WTC11 (cell line): Measurements from ENCODE around the gene CORO1A. TPM values are rescaled to one million over a fixed set of nuclear protein-coding genes. Genes with fewer than 3 reads are reported as not detected.

Source experiments
- ATAC-seq: fragments of 200-7000 bp; cut with Tn5 transposase; 2 replicates; pipeline ENCODE4 v1.10.0; 2021; ENCODE audit warnings: mild to moderate bottlenecking, moderate library complexity
- CTCF ChIA-PET: fragments of 300-600 bp; sonication (Branson Sonifier 250); formaldehyde crosslinking; loops from one replicate; lab custom pipeline; 2021; ENCODE audit warnings: antibody characterized with exemption; lab: Charles Lee
- POLR2A ChIA-PET: fragments of 350-600 bp; sonication (Branson Sonifier 250); formaldehyde crosslinking; loops from one replicate; lab custom pipeline; 2021; ENCODE audit warnings: antibody characterized with exemption; lab: Charles Lee
- DNase-seq: peaks from one replicate; pipeline ENCODE4 v3.0.0; 2021; ENCODE audit warnings: low spot score
- H3K27ac Mint-ChIP-seq: 2 replicates; pipeline ENCODE4 v1.8.0; 2021; ENCODE audit warnings: mixed read lengths
- H3K27me3 Mint-ChIP-seq: 2 replicates; pipeline ENCODE4 v1.8.0; 2021; ENCODE audit warnings: low read depth, mild to moderate bottlenecking, moderate library complexity, mixed read lengths
- H3K36me3 Mint-ChIP-seq: 2 replicates; pipeline ENCODE4 v1.8.0; 2021; ENCODE audit warnings: mixed read lengths
- H3K4me1 Mint-ChIP-seq: 2 replicates; pipeline ENCODE4 v1.8.0; 2022; ENCODE audit warnings: mixed read lengths
- H3K4me3 Mint-ChIP-seq: 2 replicates; pipeline ENCODE4 v1.8.0; 2021; ENCODE audit warnings: mild to moderate bottlenecking, moderate library complexity, mixed read lengths
- H3K9me3 Mint-ChIP-seq: 2 replicates; pipeline ENCODE4 v1.8.0; 2021; ENCODE audit warnings: mixed read lengths
- ATF6 ChIP-seq: sonication (generic); formaldehyde crosslinking; IDR thresholded peaks from 2 replicates; pipeline ENCODE4 v1.8.1; 2023; ENCODE audit warnings: mild to moderate bottlenecking, missing genetic modification reagents
- CBFB ChIP-seq: sonication (generic); formaldehyde crosslinking; IDR thresholded peaks from 2 replicates; pipeline ENCODE4 v1.8.1; 2022; ENCODE audit warnings: mild to moderate bottlenecking, low read depth, missing genetic modification reagents
- CTCF ChIP-seq: fragments of 200-600 bp; IDR thresholded peaks from 2 replicates; pipeline ENCODE4 v1.8.0; 2022; ENCODE audit warnings: antibody characterized with exemption
- FOXJ3 ChIP-seq: sonication (generic); formaldehyde crosslinking; IDR thresholded peaks from 2 replicates; pipeline ENCODE4 v1.9.0; 2021; ENCODE audit warnings: missing genetic modification reagents, mild to moderate bottlenecking, borderline replicate concordance
- FOXP4 ChIP-seq: sonication (generic); formaldehyde crosslinking; IDR thresholded peaks from 2 replicates; pipeline ENCODE4 v1.8.0; 2022; ENCODE audit warnings: mild to moderate bottlenecking, missing genetic modification reagents
- SMAD3 ChIP-seq: sonication (generic); formaldehyde crosslinking; IDR thresholded peaks from 2 replicates; pipeline ENCODE4 v1.8.0; 2022; ENCODE audit warnings: missing genetic modification reagents, mild to moderate bottlenecking, borderline replicate concordance
- STAT6 ChIP-seq: sonication (generic); formaldehyde crosslinking; conservative IDR thresholded peaks from 2 replicates; pipeline ENCODE4 v1.8.1; 2023; ENCODE audit warnings: mild to moderate bottlenecking, low read depth, missing genetic modification reagents, moderate library complexity
- ZBTB43 ChIP-seq: sonication (generic); formaldehyde crosslinking; IDR thresholded peaks from 2 replicates; pipeline ENCODE4 v1.8.1; 2023; ENCODE audit warnings: mild to moderate bottlenecking, missing genetic modification reagents
- ZNF219 ChIP-seq: sonication (generic); formaldehyde crosslinking; IDR thresholded peaks from 2 replicates; pipeline ENCODE4 v1.8.0; 2023; ENCODE audit warnings: missing genetic modification reagents, mild to moderate bottlenecking, borderline replicate concordance
- ZNF232 ChIP-seq: sonication (generic); formaldehyde crosslinking; IDR thresholded peaks from 2 replicates; pipeline ENCODE4 v1.8.0; 2022; ENCODE audit warnings: mild to moderate bottlenecking, missing genetic modification reagents
- ZNF281 ChIP-seq: sonication (generic); formaldehyde crosslinking; IDR thresholded peaks from 2 replicates; pipeline ENCODE4 v1.8.0; 2023; ENCODE audit warnings: mild to moderate bottlenecking, missing genetic modification reagents
- ZNF396 ChIP-seq: fragments of 250-450 bp; sonication (Bioruptor Pico); IDR thresholded peaks from 2 replicates; pipeline ENCODE4 v1.8.0; 2021; ENCODE audit warnings: mild to moderate bottlenecking, moderate library complexity, borderline replicate concordance
- ZNF512 ChIP-seq: sonication (generic); formaldehyde crosslinking; IDR thresholded peaks from 2 replicates; pipeline ENCODE4 v1.8.1; 2022; ENCODE audit warnings: missing genetic modification reagents, borderline replicate concordance
- total RNA-seq: library from RNA; stranded (reverse); gene quantifications from 3 replicates; pipeline ENCODE4 v1.2.3, GENCODE V29; 2021

The CORO1A gene
- total RNA-seq, 1 experiment from 2014 or later: 10.0 TPM

GRCh38 chr16:30149250-30149930 is 34.0 kb upstream of the CORO1A start:
- Mint-ChIP-seq H3K27ac (no peak overlapping the region), H3K9me3 (peaks cover 18% of the 10 kb centered on the region), H3K4me3 (no peak overlapping the region), H3K4me1 (no peaks in the 10 kb centered on the region), H3K27me3 (peaks cover 35% of the 10 kb centered on the region), H3K36me3 (no peaks in the 10 kb centered on the region; the same call in 1 of the 2 replicates)
- CTCF ChIA-PET: interaction anchor here (0.6 kb wide), 1 partner anchor 10 kb away, joined by 6 read pairs; no protein-coding TSS in a partner anchor
- DNase-seq (no peak), ATAC-seq (no peak)
- no peak for TF ChIP-seq STAT6 (CRISPR knock-in tag)
- TF ChIP-seq CTCF: no peak
- TF ChIP-seq FOXP4 (CRISPR knock-in tag): no peak
- TF ChIP-seq ZNF281 (CRISPR knock-in tag): no peak
- TF ChIP-seq ZNF396 (CRISPR knock-in tag): no peak
- no peak for TF ChIP-seq CBFB
- no peak for TF ChIP-seq ZBTB43 (CRISPR knock-in tag)
- TF ChIP-seq, all 79 proteins: peak for 0
- POLR2A ChIA-PET: no interaction called here

GRCh38 chr16:30151091-30151490 is 32.3 kb upstream of the CORO1A start:
- POLR2A ChIA-PET: no interaction called here
- no peaks in the 10 kb centered on the region for H3K4me1 Mint-ChIP-seq
- H3K27ac Mint-ChIP-seq: no peak overlapping the region
- ATAC-seq (no peak), DNase-seq (no peak)
- no peak overlapping the region for H3K4me3 Mint-ChIP-seq
- peaks cover 15% of the 10 kb centered on the region for H3K9me3 Mint-ChIP-seq
- CTCF ChIA-PET: interaction anchor here (0.8 to 1.3 kb wide), 2 partner anchors 8 to 39 kb away, joined by 4 read pairs; no protein-coding TSS in a partner anchor
- peaks cover 35% of the 10 kb centered on the region for H3K27me3 Mint-ChIP-seq
- no peaks in the 10 kb centered on the region; the same call in 1 of the 2 replicates for H3K36me3 Mint-ChIP-seq
- no peak for TF ChIP-seq STAT6 (CRISPR knock-in tag)
- TF ChIP-seq SMAD3: no peak
- TF ChIP-seq ATF6: no peak
- no peak for TF ChIP-seq FOXJ3 (CRISPR knock-in tag)
- TF ChIP-seq ZNF512 (CRISPR knock-in tag): no peak
- TF ChIP-seq ZNF232 (CRISPR knock-in tag): no peak
- no peak for TF ChIP-seq ZNF219
